Brain microvascular endothelial cell (primary cell): ENCODE measurements around the gene ASB7.

Source experiments
- DNase-seq: peaks from one replicate; pipeline ENCODE4 v3.0.0-alpha.2; 2020
- H3K27ac ChIP-seq: fragments of 250-450 bp; sonication (Bioruptor Pico); 2 replicates; pipeline ENCODE4 v1.5.1; 2020; ENCODE audit warnings: mild to moderate bottlenecking, moderate library complexity
- H3K27me3 ChIP-seq: fragments of 250-450 bp; sonication (Bioruptor Pico); replicated peaks from 2 replicates; pipeline ENCODE4 v1.5.1; 2020; ENCODE audit warnings: mild to moderate bottlenecking
- H3K36me3 ChIP-seq: fragments of 250-450 bp; sonication (Bioruptor Pico); replicated peaks from 2 replicates; pipeline ENCODE4 v1.5.1; 2020; ENCODE audit warnings: mild to moderate bottlenecking
- H3K4me3 ChIP-seq: 2 replicates; pipeline ENCODE4 v1.5.1; 2011; ENCODE audit warnings: low read depth, mild to moderate bottlenecking, control low read depth, low read length, moderate library complexity
- in situ Hi-C: cut with HindIII; loops from 2 replicates; pipeline ENCODE4 v1.10.0; 2017; ENCODE audit warnings: low sequenced_read_pairs, low pct_ligation_motif_present
- TF ChIP-seq, protein P1 (sequence below): IDR thresholded peaks from 2 replicates; pipeline ENCODE4 v1.5.1; 2011; ENCODE audit warnings: low read depth, mild to moderate bottlenecking, moderate library complexity, low read length, control low read depth, inconsistent platforms; ENCODE audit errors: missing control alignments

Gene ASB7

GRCh38 chr15:100653608-100654007 lies 51.2 kb downstream of the ASB7 start:
- Histone ChIP-seq H3K27ac (no peak overlapping the region), H3K27me3 (no peaks in the 10 kb centered on the region), H3K36me3 (no peaks in the 10 kb centered on the region), H3K4me3 (no peak overlapping the region)
- no peak for DNase-seq
- TF ChIP-seq, protein P1, sequence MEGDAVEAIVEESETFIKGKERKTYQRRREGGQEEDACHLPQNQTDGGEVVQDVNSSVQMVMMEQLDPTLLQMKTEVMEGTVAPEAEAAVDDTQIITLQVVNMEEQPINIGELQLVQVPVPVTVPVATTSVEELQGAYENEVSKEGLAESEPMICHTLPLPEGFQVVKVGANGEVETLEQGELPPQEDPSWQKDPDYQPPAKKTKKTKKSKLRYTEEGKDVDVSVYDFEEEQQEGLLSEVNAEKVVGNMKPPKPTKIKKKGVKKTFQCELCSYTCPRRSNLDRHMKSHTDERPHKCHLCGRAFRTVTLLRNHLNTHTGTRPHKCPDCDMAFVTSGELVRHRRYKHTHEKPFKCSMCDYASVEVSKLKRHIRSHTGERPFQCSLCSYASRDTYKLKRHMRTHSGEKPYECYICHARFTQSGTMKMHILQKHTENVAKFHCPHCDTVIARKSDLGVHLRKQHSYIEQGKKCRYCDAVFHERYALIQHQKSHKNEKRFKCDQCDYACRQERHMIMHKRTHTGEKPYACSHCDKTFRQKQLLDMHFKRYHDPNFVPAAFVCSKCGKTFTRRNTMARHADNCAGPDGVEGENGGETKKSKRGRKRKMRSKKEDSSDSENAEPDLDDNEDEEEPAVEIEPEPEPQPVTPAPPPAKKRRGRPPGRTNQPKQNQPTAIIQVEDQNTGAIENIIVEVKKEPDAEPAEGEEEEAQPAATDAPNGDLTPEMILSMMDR: no peak
- in situ Hi-C loops: no loop called here

DNA sequence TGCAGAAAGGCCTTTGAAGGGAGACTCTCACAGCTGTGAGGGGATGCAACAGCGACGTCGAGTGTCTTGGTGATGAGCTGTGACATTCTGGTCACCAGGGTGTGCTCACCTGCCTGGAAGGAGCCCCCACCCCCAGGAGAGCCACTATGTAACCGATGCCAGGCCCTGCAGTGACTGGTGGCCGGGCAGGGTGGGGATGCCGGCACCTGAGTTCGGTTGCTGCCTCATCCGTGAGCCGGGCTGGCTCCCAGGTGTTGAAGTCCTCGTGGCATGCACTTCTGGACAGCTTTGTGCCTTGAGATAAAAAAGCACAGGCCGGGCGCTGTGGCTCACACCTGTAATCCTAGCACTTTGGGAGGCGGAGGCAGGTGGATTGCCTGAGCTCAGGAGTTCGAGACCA lies 56.5 kb downstream of the ASB7 start:
- TF ChIP-seq, protein P1: no peak
- Histone ChIP-seq H3K27ac (no peak overlapping the region), H3K36me3 (no peaks in the 10 kb centered on the region), H3K27me3 (no peaks in the 10 kb centered on the region), H3K4me3 (no peak overlapping the region)
- no peak for DNase-seq
- in situ Hi-C loops: no loop called here

- H3K4me3 ChIP-seq: no peak overlapping the region
- H3K27ac ChIP-seq: no peak overlapping the region
- TF ChIP-seq, protein P1: no peak
- no peaks in the 10 kb centered on the region for H3K36me3 ChIP-seq
- H3K27me3 ChIP-seq: no peaks in the 10 kb centered on the region
- in situ Hi-C loops: no loop called here
- DNase-seq: no peak
Measured at GRCh38 chr15:100661156-100661555, 58.8 kb downstream of the ASB7 start.

DNA sequence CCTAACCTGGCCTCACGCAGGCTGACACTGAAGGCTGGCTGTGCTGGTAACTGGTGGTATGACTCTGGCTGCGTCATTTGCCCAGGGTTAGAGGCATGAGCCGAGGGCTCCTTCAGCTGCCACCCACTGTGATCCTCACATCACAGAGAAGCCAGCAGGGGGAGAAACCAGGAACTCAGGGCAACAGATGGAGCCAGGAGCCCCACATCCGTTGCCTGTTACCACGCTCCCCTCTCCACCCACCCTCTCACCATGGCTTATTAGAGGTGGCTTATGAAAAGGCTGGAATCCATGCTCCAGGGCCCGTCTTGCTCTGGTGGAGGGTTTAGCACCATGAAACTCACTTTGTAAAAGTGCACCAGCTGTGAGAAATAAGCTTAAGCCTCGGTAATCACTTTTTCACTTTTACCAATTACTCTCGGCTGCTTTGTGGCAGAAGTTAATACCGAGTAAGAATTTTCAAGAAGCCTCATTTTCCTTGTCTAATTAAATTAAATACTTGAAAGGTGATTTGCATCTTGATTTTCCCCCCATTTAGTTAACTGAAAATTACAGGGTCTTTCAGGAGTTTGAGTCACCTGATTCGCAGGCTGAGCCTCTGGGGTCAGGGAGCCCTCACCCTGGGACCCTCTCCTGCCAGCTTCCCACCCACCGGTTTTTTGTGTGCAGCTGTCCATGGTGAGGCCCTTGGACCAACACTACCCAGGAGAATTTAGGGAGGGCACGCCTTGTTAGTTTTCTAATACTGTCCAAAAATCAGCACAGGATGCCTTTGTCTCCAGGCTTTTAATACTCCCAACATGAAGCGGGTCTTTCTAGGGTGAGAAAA lies 60.9 kb downstream of the ASB7 start:
- in situ Hi-C loops: no loop called here
- Histone ChIP-seq H3K4me3 (no peak overlapping the region), H3K27me3 (no peaks in the 10 kb centered on the region), H3K27ac (no peak overlapping the region), H3K36me3 (no peaks in the 10 kb centered on the region)
- no peak for DNase-seq
- TF ChIP-seq, protein P1: peak; percentile 69

GRCh38 chr15:100663915-100664281 lies 61.5 kb downstream of the ASB7 start:
- TF ChIP-seq, protein P1: no peak
- no peak overlapping the region for H3K27ac ChIP-seq

GRCh38 chr15:100665570-100665969 lies 63.2 kb downstream of the ASB7 start:
- H3K27me3 ChIP-seq: no peaks in the 10 kb centered on the region
- no peak overlapping the region for H3K27ac ChIP-seq
- no peaks in the 10 kb centered on the region for H3K36me3 ChIP-seq
- in situ Hi-C loops: no loop called here
- no peak overlapping the region for H3K4me3 ChIP-seq
- no peak for DNase-seq
- TF ChIP-seq, protein P1: no peak

More at GRCh38 chr15:100663915-100664281, 61.5 kb downstream of the ASB7 start:
- H3K4me3 ChIP-seq: no peak overlapping the region
- peak; percentile 13 for DNase-seq
- in situ Hi-C loops: no loop called here
- H3K27me3 ChIP-seq: no peaks in the 10 kb centered on the region
- H3K36me3 ChIP-seq: no peaks in the 10 kb centered on the region
